Astrocyte (in vitro differentiated cells and primary cell): ENCODE results near the gene AMDHD1.

Experiments used
- CTCF ChIP-seq: IDR thresholded peaks from 2 replicates; pipeline ENCODE4 v1.5.1; 2011; ENCODE audit warnings: low read depth, mild to moderate bottlenecking, inconsistent platforms, low read length, moderate library complexity; ENCODE audit not compliant: insufficient read depth
- EZH2 ChIP-seq: IDR thresholded peaks from 2 replicates; pipeline ENCODE4 v1.6.1; 2012; ENCODE audit warnings: mild to moderate bottlenecking, low read length, inconsistent platforms; ENCODE audit not compliant: insufficient read depth

- TF ChIP-seq CTCF (no peak), EZH2 (no peak)
Measured at GRCh38 chr12:95951515-95951914, 8.4 kb downstream of the AMDHD1 start.
